HepG2 (cell line): ENCODE data around the gene FDPS. TPM values are rescaled to one million over a fixed set of nuclear protein-coding genes. Genes with fewer than 3 reads are reported as not detected.

Experiments
- ATAC-seq: fragments of 200-7000 bp; cut with Tn5 transposase; 3 replicates; pipeline ENCODE4 v1.9.1; 2020; ENCODE audit warnings: mild to moderate bottlenecking, moderate library complexity
- BruUV-seq: library from RNA; stranded (reverse); fragments of 400-500 nt; replicated peaks from 2 replicates; lab custom pipeline; 2021; lab: Mats Ljungman, UMichigan
- CTCF ChIA-PET: fragments of 300-600 bp; formaldehyde crosslinking; extraction: SDS; loops from one replicate; lab custom pipeline; 2021; ENCODE audit warnings: low total read pairs, inconsistent platforms, low intra/inter-chr PET ratio; lab: Yijun Ruan, JAX
- POLR2A ChIA-PET: fragments of 350-600 bp; sonication (Branson Sonifier 250); formaldehyde crosslinking; loops from one replicate; lab custom pipeline; 2020; ENCODE audit warnings: antibody characterized with exemption, inconsistent platforms; lab: Yijun Ruan, JAX
- DNase-seq: peaks from one replicate; pipeline ENCODE4 v3.0.0-alpha.2; 2015; ENCODE audit warnings: low spot score
- FAIRE-seq: peaks from 3 replicates; lab custom pipeline; 2011; peaks lifted over from hg19 to GRCh38; lab: Jason Lieb, UNC
- H2AFZ ChIP-seq: one replicate; pipeline ENCODE4 v1.6.1; 2011; ENCODE audit warnings: low read length, inconsistent platforms
- H3K27ac ChIP-seq: fragments of 300-600 bp; 3 replicates; pipeline ENCODE4 v1.8.0; 2011; ENCODE audit warnings: mixed run types, mild to moderate bottlenecking, mixed read lengths, low read length, inconsistent platforms; ENCODE audit not compliant: insufficient read depth; ENCODE audit errors: extremely low read length
- H3K27me3 ChIP-seq, 2 experiments: fragments of 200-600 bp in 1 of 2; 2 replicates in 1 of 2; 3 replicates in 1 of 2; pipeline versions ENCODE4 v1.6.0 to v1.8.0; 2011; ENCODE audit warnings: low read length in 2 of 2, mild to moderate bottlenecking in 2 of 2, moderate library complexity in 2 of 2, inconsistent platforms in 1 of 2; ENCODE audit not compliant: insufficient read depth in 2 of 2, control insufficient read depth in 1 of 2
- H3K36me3 ChIP-seq, 2 experiments: fragments of 200-600 bp in 1 of 2; replicated peaks in 1 of 2; 2 replicates in 1 of 2; 3 replicates in 1 of 2; pipeline versions ENCODE4 v1.5.1 to v1.8.0; 2011; ENCODE audit warnings: low read length in 2 of 2, inconsistent platforms in 1 of 2; ENCODE audit not compliant: insufficient read depth in 2 of 2, control insufficient read depth in 1 of 2
- H3K4me1 ChIP-seq: 2 replicates; pipeline ENCODE4 v1.5.1; 2012; ENCODE audit warnings: low read length, inconsistent platforms; ENCODE audit not compliant: insufficient read depth
- H3K4me2 ChIP-seq: 2 replicates; pipeline ENCODE4 v1.6.0; 2011; ENCODE audit warnings: low read depth, low read length, inconsistent platforms
- H3K4me3 ChIP-seq, 3 experiments: fragments of 200-600 bp in 1 of 3; sonication (generic), shearing (Covaris generic) in 1 of 3; replicated peaks in 1 of 3; 2 replicates each; pipeline ENCODE4 v1.5.1; 2011 to 2016; ENCODE audit warnings: low read length in 3 of 3, inconsistent platforms in 2 of 3, low read depth in 2 of 3, mild to moderate bottlenecking in 2 of 3, control low read depth in 1 of 3, mixed read lengths in 1 of 3; ENCODE audit not compliant: insufficient read depth in 1 of 3
- H3K79me2 ChIP-seq: one replicate; pipeline ENCODE4 v1.6.1; 2011; ENCODE audit warnings: low read length, inconsistent platforms; ENCODE audit not compliant: insufficient read depth
- H3K9ac ChIP-seq: 2 replicates; pipeline ENCODE4 v1.6.0; 2011; ENCODE audit warnings: mild to moderate bottlenecking, low read depth, low read length, inconsistent platforms; ENCODE audit not compliant: insufficient read depth
- H3K9me3 ChIP-seq: 2 replicates; pipeline ENCODE4 v1.5.1; 2012; ENCODE audit warnings: mild to moderate bottlenecking, low read length
- H4K20me1 ChIP-seq: 2 replicates; pipeline ENCODE4 v1.6.0; 2011; ENCODE audit warnings: inconsistent platforms, mild to moderate bottlenecking, low read length, moderate library complexity; ENCODE audit not compliant: insufficient read depth
- ARID5B ChIP-seq: IDR thresholded peaks from 2 replicates; pipeline ENCODE4 v1.4.0; 2020; ENCODE audit warnings: mild to moderate bottlenecking, missing genetic modification reagents
- CREM ChIP-seq, 2 experiments: sonication (generic) in 1 of 2; formaldehyde crosslinking in 1 of 2; IDR thresholded peaks; 2 replicates each; pipeline versions ENCODE4 v1.4.0 to v1.6.1; 2016 to 2020; ENCODE audit warnings: antibody characterized with exemption in 1 of 2, mild to moderate bottlenecking in 1 of 2, missing genetic modification reagents in 1 of 2
- HOXA3 ChIP-seq: sonication (generic); formaldehyde crosslinking; IDR thresholded peaks from 2 replicates; pipeline ENCODE4 v1.5.0; 2020; ENCODE audit warnings: missing genetic modification reagents
- PAF1 ChIP-seq: IDR thresholded peaks from 2 replicates; pipeline ENCODE4 v1.6.1; 2016; ENCODE audit warnings: missing genetic modification reagents, missing compliant biosample characterization
- PAXIP1 ChIP-seq: sonication (generic); formaldehyde crosslinking; conservative IDR thresholded peaks from 2 replicates; pipeline ENCODE4 v1.4.0; 2020; ENCODE audit warnings: mild to moderate bottlenecking, missing genetic modification reagents, moderate library complexity
- RXRB ChIP-seq: IDR thresholded peaks from 2 replicates; pipeline ENCODE4 v1.6.1; 2016; ENCODE audit warnings: borderline replicate concordance, missing genetic modification reagents, missing compliant biosample characterization
- TARDBP ChIP-seq: sonication (generic); formaldehyde crosslinking; IDR thresholded peaks from 2 replicates; pipeline ENCODE4 v1.8.0; 2022; ENCODE audit warnings: mild to moderate bottlenecking, missing genetic modification reagents
- ZNF556 ChIP-seq: sonication (generic); formaldehyde crosslinking; IDR thresholded peaks from 2 replicates; pipeline ENCODE4 v1.4.0; 2020; ENCODE audit warnings: mild to moderate bottlenecking, missing genetic modification reagents, borderline replicate concordance
- ZNF687 ChIP-seq: sonication (generic); formaldehyde crosslinking; IDR thresholded peaks from 2 replicates; pipeline ENCODE4 v1.5.1; 2020; ENCODE audit warnings: mild to moderate bottlenecking, missing genetic modification reagents, moderate library complexity
- WGBS: methylation state at CpG from one replicate; pipeline ENCODE4 v1.1.6; 2017; ENCODE audit warnings: low lambda C conversion rate; 5-methylcytosine and 5-hydroxymethylcytosine counted together
- in situ Hi-C: cut with HindIII; loops from 2 replicates; pipeline ENCODE4 v1.10.0; 2017; ENCODE audit warnings: low pct_unique_long_range_greater_than_20kb; ENCODE audit not compliant: extremely low pct_ligation_motif_present
- intact Hi-C: fragments of 100-400 bp; cut with micrococcal nuclease; formaldehyde crosslinking; loops from one replicate; pipeline ENCODE4 v1.10.0; 2022; ENCODE audit not compliant: unreplicated experiment
- polyA plus RNA-seq, 8 experiments: library from polyadenylated mRNA; depleted of rRNA in 3 of 8; stranded (reverse) in 7 of 8; unstranded in 1 of 8; fragments of >200 nt; fragmentation: Illumina TruSeq in 4 of 8; extraction: Trizol in 4 of 8; gene quantifications; 2 replicates each; pipeline versions ENCODE4 v1.2.1 to v1.2.3, GENCODE V29; 2011 to 2016; ENCODE audit warnings: low read depth in 4 of 8, missing spikeins in 1 of 8, mixed read lengths in 1 of 8; ENCODE audit not compliant: insufficient read depth in 1 of 8
- total RNA-seq, 5 experiments: library from RNA; depleted of rRNA; stranded (reverse); fragments of >200 nt; fragmentation: Illumina TruSeq; extraction: Trizol; gene quantifications; 2 replicates each; pipeline ENCODE4 v1.2.3, GENCODE V29; 2016; ENCODE audit warnings: low read depth in 1 of 5

The FDPS gene
- total and polyA plus RNA-seq, 2 of the 13 experiments (the other 11 are each of a cell fraction or from before 2014, with no cell fraction given), result 264 to 519 TPM

- ChIA-PET CTCF (no interaction called here), POLR2A (interaction anchor here (1.0 to 2.3 kb wide), 6 partner anchors 13 to 38 kb away, joined by 3 to 21 read pairs (median 10); partner anchors contain the start of genes CLK2, FDPS, PKLR and SCAMP3)
- no peak for TF ChIP-seq PAF1
- peak; percentile 93 for TF ChIP-seq ZNF687 (CRISPR knock-in tag)
- TF ChIP-seq HOXA3, result peak; percentile 34; the same call in 1 of the 2 replicates
- TF ChIP-seq ARID5B (CRISPR knock-in tag), result no peak
- 0 out of 2 replicates have a peak, but pooled peaks have one; percentile 37 for TF ChIP-seq ZNF556
- no peak for TF ChIP-seq TARDBP (CRISPR knock-in tag)
- peak; percentile 95 for TF ChIP-seq RXRB
- TF ChIP-seq CREM (IDR thresholded peaks at IDR 0.05), result no peak
- no peak for TF ChIP-seq CREM (CRISPR knock-in tag; IDR thresholded peaks at IDR 0.05)
- peak; percentile 53 for TF ChIP-seq PAXIP1 (CRISPR knock-in tag)
These were observed 23.0 kb upstream of the FDPS start for GRCh38 chr1:155285631-155286044.

More at GRCh38 chr1:155285631-155286044, 23.0 kb upstream of the FDPS start:
- in situ Hi-C loops, result no loop called here
- H4K20me1 ChIP-seq, result no peaks in the 10 kb centered on the region
- H3K36me3 ChIP-seq, result no peaks in the 10 kb centered on the region; a peak in 1 of 5 replicates
- no peaks in the 10 kb centered on the region for H3K9me3 ChIP-seq
- 80% methylated on average over 5 of the region's 18 CpGs for WGBS
- FAIRE-seq (peak; percentile 4), DNase-seq (no peak), ATAC-seq (peak; percentile 53)
- no peaks in the 10 kb centered on the region for H3K79me2 ChIP-seq
- no peak overlapping the region for H2AFZ ChIP-seq
- H3K9ac ChIP-seq, result no peak overlapping the region
- H3K4me1 ChIP-seq, result peaks cover 40% of the 10 kb centered on the region
- peak overlapping the region; percentile 58 for H3K4me2 ChIP-seq
- H3K27me3 ChIP-seq, result no peaks in the 10 kb centered on the region
- peak overlapping the region; percentile 73 for H3K27ac ChIP-seq
- intact Hi-C loops, result no loop called here
- peak overlapping the region in 1 of 3 experiments; percentile 30; a peak in 2 of 6 replicates for H3K4me3 ChIP-seq
- no TSS peak for BruUV-seq
